Omental fat pad (tissue), 4 donors: ENCODE results near the gene SUMF1. TPM values are rescaled to one million over a fixed set of nuclear protein-coding genes. Genes with fewer than 3 reads are reported as not detected.

Experiments used
- ATAC-seq: fragments of 150-250 bp; one replicate; pipeline ENCODE4 v1.9.1; 2016; ENCODE audit warnings: mild to moderate bottlenecking, moderate library complexity; ENCODE audit not compliant: low FRiP score
- DNase-seq: peaks from one replicate; pipeline ENCODE4 v3.0.0-alpha.2; 2019; ENCODE audit warnings: low spot score
- CTCF ChIP-seq, 3 donors: fragments of 450-650 bp; IDR thresholded peaks; one replicate each; pipeline ENCODE4 v1.5.1; 2016 to 2017; ENCODE audit warnings: antibody characterized with exemption in 3 of 3, mild to moderate bottlenecking in 3 of 3, moderate library complexity in 2 of 3
- total RNA-seq, 4 donors: library from RNA; depleted of rRNA; stranded (reverse); fragments of >200 nt; gene quantifications; one replicate each; pipeline ENCODE4 v1.1.0, GENCODE V29; 2016

The SUMF1 gene
- total RNA-seq, 4 donors from 2014 or later = 44.9 to 61.1 (median 53.8) TPM

- no peak for DNase-seq
- ATAC-seq = peak; percentile 9
Measured at GRCh38 chr3:4426261-4426781, 40.7 kb downstream of the SUMF1 start.

GRCh38 chr3:4425707-4426106, 41.4 kb downstream of the SUMF1 start:
- DNase-seq (no peak), ATAC-seq (no peak)
- no peak for TF ChIP-seq CTCF (IDR thresholded peaks at IDR 0.05)

More at GRCh38 chr3:4426261-4426781, 40.7 kb downstream of the SUMF1 start:
- no peak for TF ChIP-seq CTCF (IDR thresholded peaks at IDR 0.05)

- no peak for TF ChIP-seq CTCF (IDR thresholded peaks at IDR 0.05)
- DNase-seq (no peak), ATAC-seq (no peak)
Measured at GRCh38 chr3:4425055-4425454, 42.0 kb downstream of the SUMF1 start.

GRCh38 chr3:4421121-4421520, 45.9 kb downstream of the SUMF1 start:
- DNase-seq = no peak
- no peak for TF ChIP-seq CTCF (IDR thresholded peaks at IDR 0.05)
- ATAC-seq = no peak

- DNase-seq (no peak), ATAC-seq (no peak)
- no peak for TF ChIP-seq CTCF (IDR thresholded peaks at IDR 0.05)
Measured at GRCh38 chr3:4419920-4420319, 47.1 kb downstream of the SUMF1 start.

GRCh38 chr3:4419386-4419785, 47.7 kb downstream of the SUMF1 start:
- DNase-seq (no peak), ATAC-seq (no peak)
- TF ChIP-seq CTCF (IDR thresholded peaks at IDR 0.05) = no peak

- no peak for TF ChIP-seq CTCF (IDR thresholded peaks at IDR 0.05)
- no peak for ATAC-seq
- no peak for DNase-seq
Measured at GRCh38 chr3:4418156-4418555, 48.9 kb downstream of the SUMF1 start.
